ENCODE results near the gene HSF4. TPM values are rescaled to one million over a fixed set of nuclear protein-coding genes. Genes with fewer than 3 reads are reported as not detected.
A peak's percentile ranks its signal among the peaks of the same experiment; 100 is the strongest.

Gene HSF4
- total RNA-seq, 1 donor from 2014 or later: 2.2 TPM

DNA sequence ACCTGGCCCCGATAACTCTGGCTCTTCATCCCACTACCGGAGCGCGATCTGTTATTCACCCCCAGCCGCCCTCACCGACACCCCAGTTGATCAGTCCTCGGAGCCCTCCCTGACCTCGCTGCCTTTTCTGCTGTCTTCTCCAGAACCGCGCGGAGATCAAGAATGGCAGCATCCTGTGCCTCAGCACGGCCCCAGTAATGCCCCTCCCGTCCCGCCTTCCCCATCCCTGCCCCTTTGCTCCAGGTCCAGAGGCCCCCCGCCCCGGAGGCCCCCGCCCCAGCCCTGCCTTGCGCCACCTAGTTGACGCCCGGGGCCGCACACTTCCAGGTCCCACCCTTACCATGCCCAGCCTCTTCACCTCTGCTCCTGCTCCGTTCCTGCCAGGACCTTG lies 35.3 kb downstream of the HSF4 start:
- no peak for DNase-seq (ENCODE audit: low spot score, unreplicated experiment)
- Mint-ChIP-seq H3K27me3 (no peaks in the 10 kb centered on the region), H3K4me3 (ENCODE audit: low read depth) (peak overlapping the region; percentile 51), H3K9me3 (ENCODE audit: low read depth) (no peaks in the 10 kb centered on the region), H3K4me1 (ENCODE audit: low read depth) (peaks cover 3% of the 10 kb centered on the region), H3K36me3 (ENCODE audit: insufficient read depth) (peaks cover 15% of the 10 kb centered on the region), H3K27ac (no peak overlapping the region)
- TF ChIP-seq, protein P1, sequence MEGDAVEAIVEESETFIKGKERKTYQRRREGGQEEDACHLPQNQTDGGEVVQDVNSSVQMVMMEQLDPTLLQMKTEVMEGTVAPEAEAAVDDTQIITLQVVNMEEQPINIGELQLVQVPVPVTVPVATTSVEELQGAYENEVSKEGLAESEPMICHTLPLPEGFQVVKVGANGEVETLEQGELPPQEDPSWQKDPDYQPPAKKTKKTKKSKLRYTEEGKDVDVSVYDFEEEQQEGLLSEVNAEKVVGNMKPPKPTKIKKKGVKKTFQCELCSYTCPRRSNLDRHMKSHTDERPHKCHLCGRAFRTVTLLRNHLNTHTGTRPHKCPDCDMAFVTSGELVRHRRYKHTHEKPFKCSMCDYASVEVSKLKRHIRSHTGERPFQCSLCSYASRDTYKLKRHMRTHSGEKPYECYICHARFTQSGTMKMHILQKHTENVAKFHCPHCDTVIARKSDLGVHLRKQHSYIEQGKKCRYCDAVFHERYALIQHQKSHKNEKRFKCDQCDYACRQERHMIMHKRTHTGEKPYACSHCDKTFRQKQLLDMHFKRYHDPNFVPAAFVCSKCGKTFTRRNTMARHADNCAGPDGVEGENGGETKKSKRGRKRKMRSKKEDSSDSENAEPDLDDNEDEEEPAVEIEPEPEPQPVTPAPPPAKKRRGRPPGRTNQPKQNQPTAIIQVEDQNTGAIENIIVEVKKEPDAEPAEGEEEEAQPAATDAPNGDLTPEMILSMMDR (IDR thresholded peaks at IDR 0.05; ENCODE audit: unreplicated experiment): no peak

DNA sequence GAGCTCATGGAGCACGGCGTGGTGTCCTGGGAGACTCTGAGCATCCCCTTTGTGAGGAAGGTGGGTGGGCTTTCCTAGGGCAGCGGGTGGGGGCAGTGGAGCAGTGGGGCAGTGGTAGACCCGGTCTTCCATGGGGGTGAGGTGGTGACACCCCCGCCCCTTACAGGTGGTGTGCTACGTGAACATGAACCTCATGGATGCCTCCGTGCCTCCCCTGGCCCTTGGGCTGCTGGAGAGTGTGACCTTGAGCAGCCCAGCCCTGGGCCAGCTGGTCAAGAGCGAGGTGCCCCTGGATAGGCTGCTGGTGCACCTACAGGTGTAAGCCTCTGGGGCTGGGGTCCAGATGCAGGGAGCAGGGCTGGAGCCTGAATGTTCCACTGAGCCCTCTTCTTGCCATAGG lies 35.9 kb downstream of the HSF4 start:
- Mint-ChIP-seq H3K4me3 (ENCODE audit: low read depth) (no peak overlapping the region), H3K27me3 (no peaks in the 10 kb centered on the region), H3K4me1 (ENCODE audit: low read depth) (peaks cover 3% of the 10 kb centered on the region), H3K27ac (no peak overlapping the region), H3K36me3 (ENCODE audit: insufficient read depth) (peaks cover 15% of the 10 kb centered on the region), H3K9me3 (ENCODE audit: low read depth) (no peaks in the 10 kb centered on the region)
- no peak for DNase-seq (ENCODE audit: low spot score, unreplicated experiment)
- TF ChIP-seq, protein P1 (IDR thresholded peaks at IDR 0.05; ENCODE audit: unreplicated experiment): no peak

DNA sequence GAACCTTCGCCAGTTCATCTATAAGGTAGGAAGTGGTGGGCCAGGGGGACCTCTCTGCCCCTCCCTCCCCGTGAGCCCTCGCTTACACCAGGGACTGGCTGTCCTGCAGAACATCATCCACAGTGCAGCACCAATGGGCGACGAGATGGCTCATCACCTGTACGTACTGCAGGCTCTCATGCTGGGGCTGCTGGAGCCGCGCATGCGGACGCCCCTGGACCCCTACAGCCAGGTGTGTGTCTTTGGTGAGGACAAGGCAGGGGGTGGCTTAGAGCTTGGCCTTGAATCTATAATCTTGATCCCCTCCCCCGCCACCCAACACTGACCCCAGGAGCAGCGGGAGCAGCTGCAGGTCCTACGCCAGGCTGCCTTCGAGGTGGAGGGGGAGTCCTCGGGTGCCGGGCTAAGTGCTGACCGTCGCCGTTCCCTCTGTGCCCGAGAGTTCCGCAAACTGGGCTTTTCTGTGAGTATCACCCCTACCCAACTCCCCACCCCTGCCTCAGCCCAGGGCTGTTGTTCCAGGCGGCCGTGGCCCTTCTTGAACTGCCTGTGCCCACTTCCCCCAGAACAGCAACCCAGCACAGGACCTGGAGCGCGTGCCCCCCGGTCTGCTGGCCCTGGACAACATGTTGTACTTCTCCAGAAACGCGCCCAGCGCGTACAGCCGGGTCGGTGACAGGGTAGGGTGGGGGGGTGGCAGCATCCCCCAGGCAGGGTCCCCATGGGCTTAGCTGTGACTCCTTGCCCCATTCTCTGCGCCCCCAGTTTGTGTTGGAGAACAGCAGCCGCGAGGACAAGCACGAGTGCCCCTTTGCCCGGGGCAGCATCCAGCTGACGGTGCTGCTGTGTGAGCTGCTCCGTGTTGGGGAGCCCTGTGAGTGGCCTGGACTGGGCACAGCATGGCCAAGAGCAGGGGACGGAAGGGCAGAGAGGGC lies 37.1 kb downstream of the HSF4 start:
- DNase-seq (ENCODE audit: low spot score, unreplicated experiment): no peak
- TF ChIP-seq, protein P1 (IDR thresholded peaks at IDR 0.05; ENCODE audit: unreplicated experiment): no peak
- peaks cover 3% of the 10 kb centered on the region for H3K4me1 Mint-ChIP-seq (ENCODE audit: low read depth)

DNA sequence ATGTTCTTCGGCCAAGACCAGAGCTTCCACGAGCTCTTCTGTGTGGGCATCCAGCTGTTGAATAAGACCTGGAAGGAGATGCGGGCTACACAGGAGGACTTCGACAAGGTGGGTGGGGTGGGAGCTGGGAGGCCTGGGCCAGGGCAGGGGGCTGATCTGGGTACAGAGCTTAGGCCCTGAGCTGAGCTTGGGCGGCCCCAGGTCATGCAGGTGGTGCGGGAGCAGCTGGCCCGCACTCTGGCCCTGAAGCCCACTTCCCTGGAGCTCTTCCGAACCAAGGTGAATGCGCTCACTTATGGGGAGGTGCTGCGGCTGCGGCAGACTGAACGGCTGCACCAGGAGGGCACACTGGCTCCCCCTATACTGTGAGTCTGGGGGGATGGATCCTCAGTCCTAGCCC lies 37.9 kb downstream of the HSF4 start:
- Mint-ChIP-seq H3K9me3 (ENCODE audit: low read depth) (no peaks in the 10 kb centered on the region), H3K27ac (no peak overlapping the region), H3K27me3 (no peaks in the 10 kb centered on the region), H3K4me3 (ENCODE audit: low read depth) (no peak overlapping the region), H3K36me3 (ENCODE audit: insufficient read depth) (peaks cover 1% of the 10 kb centered on the region), H3K4me1 (ENCODE audit: low read depth) (peaks cover 3% of the 10 kb centered on the region)
- DNase-seq (ENCODE audit: low spot score, unreplicated experiment): no peak
- TF ChIP-seq, protein P1 (IDR thresholded peaks at IDR 0.05; ENCODE audit: unreplicated experiment): no peak

More for the DNA sequence above, 37.1 kb downstream of the HSF4 start:
- Mint-ChIP-seq H3K27me3 (no peaks in the 10 kb centered on the region), H3K36me3 (ENCODE audit: insufficient read depth) (peaks cover 6% of the 10 kb centered on the region), H3K27ac (no peak overlapping the region), H3K9me3 (ENCODE audit: low read depth) (no peaks in the 10 kb centered on the region), H3K4me3 (ENCODE audit: low read depth) (no peak overlapping the region)

DNA sequence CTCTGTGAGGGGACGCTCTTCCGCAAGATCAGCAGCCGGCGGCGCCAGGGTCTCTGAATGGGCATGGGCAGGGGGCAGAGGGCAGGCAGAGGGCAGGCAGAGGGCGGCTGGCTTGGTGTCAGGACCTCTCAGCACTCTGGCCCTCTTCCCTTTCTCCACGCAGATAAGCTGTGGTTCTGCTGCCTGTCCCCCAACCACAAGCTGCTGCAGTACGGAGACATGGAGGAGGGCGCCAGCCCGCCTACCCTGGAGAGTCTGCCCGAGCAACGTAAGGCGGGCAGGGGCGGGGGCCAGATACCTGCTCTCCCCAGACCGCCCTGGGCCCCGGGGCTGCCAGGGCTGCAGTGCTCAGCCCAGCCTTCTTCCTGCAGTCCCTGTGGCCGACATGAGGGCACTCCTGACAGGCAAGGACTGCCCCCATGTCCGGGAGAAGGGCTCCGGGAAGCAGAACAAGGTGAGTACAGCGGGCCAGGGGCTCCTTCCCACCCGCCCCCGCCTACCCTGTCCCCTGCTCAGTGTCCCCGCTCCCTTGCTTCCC lies 38.5 kb downstream of the HSF4 start:
- H3K27ac Mint-ChIP-seq: no peak overlapping the region
- TF ChIP-seq, protein P1 (IDR thresholded peaks at IDR 0.05; ENCODE audit: unreplicated experiment): no peak
- no peaks in the 10 kb centered on the region for H3K27me3 Mint-ChIP-seq
- no peak for DNase-seq (ENCODE audit: low spot score, unreplicated experiment)
- no peak overlapping the region for H3K4me3 Mint-ChIP-seq (ENCODE audit: low read depth)
- H3K36me3 Mint-ChIP-seq (ENCODE audit: insufficient read depth): peaks cover 1% of the 10 kb centered on the region
- peaks cover 3% of the 10 kb centered on the region for H3K4me1 Mint-ChIP-seq (ENCODE audit: low read depth)
- H3K9me3 Mint-ChIP-seq (ENCODE audit: low read depth): no peaks in the 10 kb centered on the region
